GM13977 (cell line): ENCODE results near the gene CLDN14.
A peak's percentile ranks its signal among the peaks of the same experiment; 100 is the strongest.

Experiments used
- DNase-seq: peaks from one replicate; pipeline ENCODE4 v3.0.0; 2012; ENCODE audit warnings: low spot score
- CTCF ChIP-seq: IDR thresholded peaks from 2 replicates; pipeline ENCODE4 v1.5.1; 2012; ENCODE audit warnings: mild to moderate bottlenecking, control low read depth; ENCODE audit not compliant: insufficient read depth; ENCODE audit errors: extremely low read depth, missing control alignments
- in situ Hi-C: fragments of 300-500 bp; cut with MboI; formaldehyde crosslinking; loops from one replicate; pipeline ENCODE4 v1.12.0; 2022; ENCODE audit warnings: low sequenced_read_pairs, low pct_unique_long_range_greater_than_20kb, mixed read lengths, inconsistent platforms; ENCODE audit not compliant: unreplicated experiment

Gene CLDN14

GRCh38 chr21:36431252-36431651, 48.7 kb downstream of the CLDN14 start:
- TF ChIP-seq CTCF: no peak
- DNase-seq: no peak
- in situ Hi-C loops: no loop called here

GRCh38 chr21:36430841-36431240, 49.1 kb downstream of the CLDN14 start:
- DNase-seq: no peak
- no peak for TF ChIP-seq CTCF
- in situ Hi-C loops: no loop called here

GRCh38 chr21:36429947-36430546, 49.9 kb downstream of the CLDN14 start:
- DNase-seq: peak; percentile 86
- peak; percentile 7 for TF ChIP-seq CTCF
- in situ Hi-C loops: no loop called here

- in situ Hi-C loops: no loop called here
- TF ChIP-seq CTCF: no peak
- no peak for DNase-seq
Observed at GRCh38 chr21:36428761-36429432, 51.0 kb downstream of the CLDN14 start.

- no peak for TF ChIP-seq CTCF
- no peak for DNase-seq
- in situ Hi-C loops: no loop called here
Observed at GRCh38 chr21:36427502-36427901, 52.4 kb downstream of the CLDN14 start.

- no peak for DNase-seq
- no peak for TF ChIP-seq CTCF
- in situ Hi-C loops: no loop called here
Observed at GRCh38 chr21:36425286-36425685, 54.6 kb downstream of the CLDN14 start.

- DNase-seq: no peak
- in situ Hi-C loops: no loop called here
- no peak for TF ChIP-seq CTCF
Observed at GRCh38 chr21:36424592-36424991, 55.3 kb downstream of the CLDN14 start.
